HL-60 (cell line): Measurements from ENCODE around the gene MERTK.

Source experiments
- POLR2AphosphoS5 ChIP-seq: IDR thresholded peaks from 2 replicates; pipeline ENCODE4 v1.6.1; 2012; ENCODE audit warnings: low read depth
- TF ChIP-seq, protein P1 (sequence below): IDR thresholded peaks from one replicate; pipeline ENCODE4 v1.5.1; 2011; ENCODE audit warnings: low read length, control low read depth, inconsistent platforms; ENCODE audit not compliant: insufficient read depth

GRCh38 chr2:111946294-111947114, 48.1 kb downstream of the MERTK start:
- TF ChIP-seq, protein P1, sequence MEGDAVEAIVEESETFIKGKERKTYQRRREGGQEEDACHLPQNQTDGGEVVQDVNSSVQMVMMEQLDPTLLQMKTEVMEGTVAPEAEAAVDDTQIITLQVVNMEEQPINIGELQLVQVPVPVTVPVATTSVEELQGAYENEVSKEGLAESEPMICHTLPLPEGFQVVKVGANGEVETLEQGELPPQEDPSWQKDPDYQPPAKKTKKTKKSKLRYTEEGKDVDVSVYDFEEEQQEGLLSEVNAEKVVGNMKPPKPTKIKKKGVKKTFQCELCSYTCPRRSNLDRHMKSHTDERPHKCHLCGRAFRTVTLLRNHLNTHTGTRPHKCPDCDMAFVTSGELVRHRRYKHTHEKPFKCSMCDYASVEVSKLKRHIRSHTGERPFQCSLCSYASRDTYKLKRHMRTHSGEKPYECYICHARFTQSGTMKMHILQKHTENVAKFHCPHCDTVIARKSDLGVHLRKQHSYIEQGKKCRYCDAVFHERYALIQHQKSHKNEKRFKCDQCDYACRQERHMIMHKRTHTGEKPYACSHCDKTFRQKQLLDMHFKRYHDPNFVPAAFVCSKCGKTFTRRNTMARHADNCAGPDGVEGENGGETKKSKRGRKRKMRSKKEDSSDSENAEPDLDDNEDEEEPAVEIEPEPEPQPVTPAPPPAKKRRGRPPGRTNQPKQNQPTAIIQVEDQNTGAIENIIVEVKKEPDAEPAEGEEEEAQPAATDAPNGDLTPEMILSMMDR, result no peak
- TF ChIP-seq POLR2AphosphoS5, result no peak
